Common myeloid progenitor, CD34-positive (primary cell): ENCODE measurements around the gene RCOR1.

Experiments used
- CTCF ChIA-PET: fragments of 350-600 bp; sonication (Branson Sonifier 250); formaldehyde crosslinking; loops from one replicate; lab custom pipeline; 2021; ENCODE audit warnings: antibody characterized with exemption; lab: Charles Lee
- POLR2A ChIA-PET: fragments of 350-600 bp; sonication (Branson Sonifier 250); formaldehyde crosslinking; loops from one replicate; lab custom pipeline; 2021; ENCODE audit warnings: antibody characterized with exemption; lab: Charles Lee
- DNase-seq, 3 donors: peaks; one replicate each; pipeline versions ENCODE4 v3.0.0 to v3.0.0-alpha.2; 2013
- H3K27ac ChIP-seq, 2 experiments: 1 replicate in 1 of 2; 2 replicates in 1 of 2; pipeline ENCODE4 v1.7.0; 2013; ENCODE audit warnings: inconsistent platforms in 2 of 2, low read length in 2 of 2, mild to moderate bottlenecking in 2 of 2, low read depth in 1 of 2, moderate library complexity in 1 of 2; ENCODE audit not compliant: severe bottlenecking in 2 of 2, insufficient read depth in 1 of 2, poor library complexity in 1 of 2
- H3K27me3 ChIP-seq, 5 experiments: replicated peaks in 2 of 5; 1 replicate in 3 of 5; 2 replicates in 2 of 5; pipeline versions ENCODE4 v1.6.1 to v1.7.0; 2013; ENCODE audit warnings: low read length in 4 of 5, mild to moderate bottlenecking in 2 of 5, moderate library complexity in 2 of 5, inconsistent platforms in 1 of 5; ENCODE audit not compliant: insufficient read depth in 5 of 5, control insufficient read depth in 4 of 5
- H3K36me3 ChIP-seq, 4 experiments: 1 replicate in 2 of 4; 2 replicates in 2 of 4; pipeline versions ENCODE4 v1.6.1 to v1.7.0; 2013; ENCODE audit warnings: low read length in 3 of 4, control low read depth in 1 of 4, mild to moderate bottlenecking in 1 of 4; ENCODE audit not compliant: control insufficient read depth in 4 of 4, insufficient read depth in 4 of 4
- H3K4me1 ChIP-seq, 4 experiments: 1 replicate in 3 of 4; 2 replicates in 1 of 4; pipeline versions ENCODE4 v1.6.1 to v1.7.1; 2013; ENCODE audit warnings: low read length in 3 of 4, mild to moderate bottlenecking in 3 of 4, control low read depth in 1 of 4, inconsistent platforms in 1 of 4, moderate library complexity in 1 of 4; ENCODE audit not compliant: control insufficient read depth in 4 of 4, insufficient read depth in 4 of 4; ENCODE audit errors: control extremely low read depth in 1 of 4
- H3K4me3 ChIP-seq, 7 experiments: 1 replicate in 4 of 7; 2 replicates in 3 of 7; pipeline versions ENCODE4 v1.5.1 to v1.7.0; 2013; ENCODE audit warnings: mild to moderate bottlenecking in 7 of 7, low read length in 6 of 7, moderate library complexity in 6 of 7, inconsistent platforms in 2 of 7, low read depth in 2 of 7, control low read depth in 1 of 7; ENCODE audit not compliant: insufficient read depth in 4 of 7, control insufficient read depth in 1 of 7; ENCODE audit errors: extremely low read depth in 1 of 7
- H3K9me3 ChIP-seq, 5 experiments: 1 replicate in 4 of 5; 2 replicates in 1 of 5; pipeline versions ENCODE4 v1.6.1 to v1.7.1; 2013; ENCODE audit warnings: low read length in 4 of 5, mild to moderate bottlenecking in 2 of 5, inconsistent platforms in 1 of 5, low read depth in 1 of 5, moderate library complexity in 1 of 5; ENCODE audit not compliant: control insufficient read depth in 4 of 5, insufficient read depth in 2 of 5; ENCODE audit errors: control extremely low read depth in 1 of 5
- WGBS: methylation state at CpG from one replicate; pipeline ENCODE4 v1.1.5; 2013; ENCODE audit not compliant: insufficient coverage; 5-methylcytosine and 5-hydroxymethylcytosine counted together

The RCOR1 gene

DNA sequence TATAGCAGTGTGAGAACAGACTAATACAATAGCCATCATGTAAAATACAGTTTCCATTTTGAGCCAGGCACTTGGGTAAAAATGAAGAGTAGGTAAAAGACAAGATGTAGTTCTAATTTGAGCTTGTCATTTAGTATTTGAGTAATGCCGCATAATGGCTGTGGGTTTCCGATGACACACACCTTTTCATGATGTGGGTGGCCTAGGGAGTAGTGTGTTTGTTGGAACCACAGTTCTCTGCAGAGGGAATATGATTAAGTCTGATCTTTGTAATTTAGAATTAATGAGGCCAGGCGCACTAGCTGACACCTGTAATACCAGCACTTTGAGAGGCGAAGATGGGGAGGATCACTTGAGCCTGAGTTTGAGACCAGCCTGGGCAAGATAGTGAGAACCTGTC is 61.8 kb downstream of the RCOR1 start:
- peaks cover 0 to under 1% (median 0%) of the 10 kb centered on the region in 4 experiments for H3K36me3 ChIP-seq
- no peak overlapping the region for H3K4me3 ChIP-seq
- H3K27ac ChIP-seq, result no peak overlapping the region
- H3K9me3 ChIP-seq, result peaks cover 0 to 4% (median 0%) of the 10 kb centered on the region in 5 experiments
- H3K27me3 ChIP-seq, result no peaks in the 10 kb centered on the region
- 96% methylated on average over 4 of the region's 4 CpGs for WGBS
- H3K4me1 ChIP-seq, result peaks cover 0 to 16% (median 4%) of the 10 kb centered on the region in 4 experiments
- POLR2A ChIA-PET, result interaction anchor here (0.6 kb wide), 2 partner anchors 8 to 16 kb away, joined by 3 to 5 read pairs; no protein-coding TSS in a partner anchor
- CTCF ChIA-PET, result interaction anchor here (1.0 to 1.4 kb wide), 5 partner anchors 24 to 51 kb away, joined by 3 to 5 read pairs (median 3); no protein-coding TSS in a partner anchor
- DNase-seq, result peak in 2 of 3 donors; percentile 41 to 49

DNA sequence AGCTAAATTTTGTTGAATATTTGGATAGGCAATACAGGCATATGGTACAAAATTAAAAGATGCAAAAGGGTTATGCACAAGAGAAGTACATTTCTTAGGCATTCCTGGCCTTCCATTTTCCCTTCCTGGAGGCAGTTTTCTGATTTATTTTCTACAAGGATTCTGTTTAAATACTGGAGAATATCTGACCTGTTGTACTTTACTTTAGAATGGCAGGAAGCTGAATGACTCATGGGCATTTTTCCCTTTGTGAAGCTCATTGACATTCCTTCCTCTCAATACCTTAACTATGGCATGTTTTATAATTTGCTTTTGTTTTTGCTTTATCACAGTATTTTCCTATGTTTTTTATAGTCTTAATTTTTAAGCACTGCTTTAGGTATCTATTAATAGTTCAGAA is 62.7 kb downstream of the RCOR1 start:
- no peak for DNase-seq
- CTCF ChIA-PET, result interaction anchor here (1.0 to 1.4 kb wide), 6 partner anchors 13 to 52 kb away, joined by 3 to 5 read pairs (median 3); no protein-coding TSS in a partner anchor
- peaks cover 0 to 4% (median 0%) of the 10 kb centered on the region in 5 experiments for H3K9me3 ChIP-seq
- no peaks in the 10 kb centered on the region for H3K27me3 ChIP-seq
- POLR2A ChIA-PET, result interaction anchor here (0.6 kb wide), 1 partner anchor 17 kb away, joined by 5 read pairs; no protein-coding TSS in a partner anchor
- H3K4me3 ChIP-seq, result peak overlapping the region in 1 of 7 experiments; percentile 4
- no peaks in the 10 kb centered on the region for H3K36me3 ChIP-seq
- H3K4me1 ChIP-seq, result peaks cover 0 to 20% (median 4%) of the 10 kb centered on the region in 4 experiments
- no peak overlapping the region for H3K27ac ChIP-seq

DNA sequence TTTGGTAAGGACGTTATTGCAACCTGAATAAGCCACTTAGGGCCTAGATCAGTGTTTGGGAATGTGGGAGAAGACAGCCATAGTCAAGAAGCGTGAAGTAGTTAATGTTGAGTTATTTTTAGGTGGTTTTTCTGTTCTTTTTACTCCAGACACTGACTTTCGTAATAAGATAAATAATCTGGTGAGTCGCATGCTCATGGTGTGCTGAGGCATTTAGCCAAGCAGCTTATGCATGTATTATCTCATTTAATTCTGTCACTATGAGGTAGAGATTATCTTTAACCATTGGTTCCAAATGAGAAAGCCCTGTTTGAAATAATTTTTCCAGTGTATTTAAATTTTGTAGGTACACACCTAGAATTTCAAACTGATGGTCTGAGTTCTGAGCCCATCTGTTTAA is 67.3 kb downstream of the RCOR1 start:
- DNase-seq, result no peak
- H3K36me3 ChIP-seq, result peaks cover 0 to 2% (median 0%) of the 10 kb centered on the region in 4 experiments
- H3K4me3 ChIP-seq, result no peak overlapping the region
- POLR2A ChIA-PET, result no interaction called here
- CTCF ChIA-PET, result interaction anchor here (1.2 kb wide), 1 partner anchor 11 kb away, joined by 4 read pairs; no protein-coding TSS in a partner anchor
- no peaks in the 10 kb centered on the region for H3K27me3 ChIP-seq
- no peak overlapping the region for H3K27ac ChIP-seq
- peaks cover 0 to 20% (median 4%) of the 10 kb centered on the region in 4 experiments for H3K4me1 ChIP-seq
- WGBS, result 100% methylated on average over 1 of the region's 4 CpGs
- no peaks in the 10 kb centered on the region for H3K9me3 ChIP-seq

DNA sequence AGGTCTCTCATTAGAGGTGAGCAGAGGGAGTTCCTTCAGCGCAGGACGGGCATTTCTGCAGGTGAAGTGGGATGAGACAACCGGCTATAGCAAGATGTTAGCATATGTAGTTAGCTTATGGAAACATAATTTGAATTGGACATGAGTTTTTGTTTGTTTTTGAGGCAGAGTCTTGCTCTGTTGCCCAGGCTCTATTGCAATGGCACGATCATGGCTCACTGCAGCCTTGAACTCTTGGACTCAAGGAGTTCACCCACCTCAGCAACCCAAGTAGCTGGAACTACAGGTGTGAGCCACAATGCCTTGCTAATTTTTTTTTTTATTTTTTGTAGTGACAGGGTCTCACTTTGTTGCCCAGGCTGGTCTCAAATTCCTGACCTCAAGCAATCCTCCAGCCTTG is 69.2 kb downstream of the RCOR1 start:
- WGBS, result 100% methylated on average over 3 of the region's 4 CpGs
- Histone ChIP-seq H3K36me3 (peaks cover 0 to 2% (median 0%) of the 10 kb centered on the region in 4 experiments), H3K4me3 (no peak overlapping the region), H3K27ac (no peak overlapping the region), H3K27me3 (no peaks in the 10 kb centered on the region), H3K9me3 (no peaks in the 10 kb centered on the region), H3K4me1 (peaks cover 0 to 21% (median 4%) of the 10 kb centered on the region in 4 experiments)
- DNase-seq, result no peak
- POLR2A ChIA-PET, result no interaction called here
- CTCF ChIA-PET, result interaction anchor here (1.1 kb wide), 1 partner anchor 41 kb away, joined by 3 read pairs; no protein-coding TSS in a partner anchor

DNA sequence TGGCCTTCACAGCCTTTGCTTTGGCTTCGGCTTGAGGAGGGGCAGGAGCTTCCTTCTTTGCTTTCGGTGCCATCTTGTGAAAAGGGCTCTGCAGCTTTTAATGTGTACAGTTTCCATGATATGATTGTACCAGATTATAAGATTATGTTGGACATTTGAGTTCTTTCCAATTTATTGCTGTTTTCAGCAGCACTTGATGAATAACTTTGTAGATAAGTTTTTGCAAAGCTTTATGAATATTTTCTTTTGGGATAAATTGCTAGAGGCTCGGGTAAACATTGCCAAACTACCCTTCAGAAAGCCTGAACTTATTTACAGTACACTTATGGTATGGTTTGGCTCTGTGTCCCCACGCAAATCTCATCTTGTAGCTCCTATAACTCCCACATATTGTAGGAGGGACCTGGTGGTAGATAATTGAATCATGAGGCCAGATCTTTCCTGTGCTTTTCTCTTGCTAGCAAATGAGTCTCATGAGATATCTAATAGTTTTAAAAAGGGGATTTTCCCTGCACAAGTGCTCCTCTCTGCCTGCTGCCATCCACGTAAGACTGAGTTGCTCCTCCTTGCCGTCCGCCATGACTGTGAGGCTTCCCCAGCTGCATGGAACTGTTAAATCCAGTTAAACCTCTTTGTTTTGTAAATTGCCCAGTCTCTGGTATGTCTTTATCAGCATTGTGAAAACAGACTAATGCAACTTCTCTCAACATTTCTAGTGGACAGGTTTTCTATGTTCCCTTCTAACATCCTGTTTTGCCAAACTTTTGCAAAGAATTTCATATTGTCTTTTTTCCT is 70.4 kb downstream of the RCOR1 start:
- peaks cover 0 to 2% (median 0%) of the 10 kb centered on the region in 4 experiments for H3K36me3 ChIP-seq
- H3K27me3 ChIP-seq, result no peaks in the 10 kb centered on the region
- no peak overlapping the region for H3K27ac ChIP-seq
- H3K9me3 ChIP-seq, result no peaks in the 10 kb centered on the region
- H3K4me1 ChIP-seq, result peaks cover 0 to 23% (median 6%) of the 10 kb centered on the region in 4 experiments
- POLR2A ChIA-PET, result interaction anchor here (0.6 kb wide), 1 partner anchor 9 kb away, joined by 3 read pairs; no protein-coding TSS in a partner anchor
- 91% methylated on average over 6 of the region's 7 CpGs for WGBS
- CTCF ChIA-PET, result interaction anchor here (1.0 to 1.6 kb wide), 6 partner anchors 10 to 56 kb away, joined by 3 to 6 read pairs (median 3); no protein-coding TSS in a partner anchor
- no peak overlapping the region for H3K4me3 ChIP-seq
- DNase-seq, result no peak

DNA sequence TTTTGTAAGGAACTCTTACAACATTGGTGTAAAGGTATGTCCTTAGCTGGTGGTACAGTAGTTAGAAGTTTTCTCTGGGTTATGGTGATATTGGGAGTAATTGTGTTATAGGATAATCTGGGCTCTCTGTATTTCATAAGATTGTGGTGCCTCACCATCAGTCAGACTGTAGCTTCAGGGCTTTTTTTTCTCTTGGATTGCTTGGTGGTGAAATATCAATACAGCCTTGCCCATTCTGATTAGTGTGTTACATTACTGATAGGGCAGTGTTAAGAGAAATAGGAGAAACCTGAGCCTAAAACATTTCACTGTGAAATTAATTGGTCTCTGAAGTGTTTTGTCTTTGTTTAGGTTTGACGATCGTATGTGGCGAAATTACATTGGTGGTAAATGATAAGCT is 71.0 kb downstream of the RCOR1 start:
- no peak for DNase-seq
- ChIA-PET POLR2A (no interaction called here), CTCF (interaction anchor here (0.9 to 1.6 kb wide), 5 partner anchors 9 to 39 kb away, joined by 3 to 6 read pairs (median 4); no protein-coding TSS in a partner anchor)
- peaks cover 0 to 29% (median 9%) of the 10 kb centered on the region in 4 experiments for H3K4me1 ChIP-seq
- WGBS, result 100% methylated on average over 3 of the region's 3 CpGs
- H3K9me3 ChIP-seq, result no peaks in the 10 kb centered on the region
- H3K36me3 ChIP-seq, result peaks cover 0 to 2% (median 0%) of the 10 kb centered on the region in 4 experiments
- H3K27me3 ChIP-seq, result no peaks in the 10 kb centered on the region
- H3K27ac ChIP-seq, result no peak overlapping the region
- H3K4me3 ChIP-seq, result no peak overlapping the region
